ENCODE measurements around the gene FAM177B.

DNA sequence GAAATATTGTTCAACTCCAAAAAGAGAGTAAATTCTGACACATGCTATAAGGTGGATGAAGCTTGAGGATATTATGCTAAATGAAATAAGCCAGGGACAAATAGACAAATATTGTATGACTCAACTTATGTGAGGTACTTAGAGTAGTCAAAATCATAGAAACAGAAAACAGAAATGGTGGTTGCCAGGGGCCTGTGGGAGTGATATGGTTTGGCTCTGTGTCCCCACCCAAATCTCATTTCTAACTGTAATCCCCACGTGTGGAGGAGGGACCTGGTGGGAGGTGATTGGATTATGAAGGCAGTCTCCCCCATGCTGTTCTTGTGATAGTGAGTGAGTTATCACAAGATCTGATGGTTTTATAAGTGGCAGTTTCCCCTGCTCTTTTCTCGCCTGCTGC lies 53.1 kb downstream of the FAM177B start:
- TF ChIP-seq EZH2 (IDR thresholded peaks at IDR 0.05) (no peak), POLR2AphosphoS5 (IDR thresholded peaks at IDR 0.05; ENCODE audit: borderline replicate concordance, low read depth, low read length) (no peak), FOXP2 (optimal IDR thresholded peaks at IDR 0.05; ENCODE audit: control extremely low read depth, extremely low read length, insufficient read depth) (no peak)
